GM18511 (cell line): ENCODE results near the gene NDUFA3.
A peak's percentile ranks its signal among the peaks of the same experiment; 100 is the strongest.
"Not testable (repeated sequence)": the region's sequence is repeated elsewhere in the genome, so short reads cannot be mapped to it uniquely, and the experiment has no call there.

Experiments used
- ATAC-seq: cut with Tn5 transposase; IDR thresholded peaks from one replicate; pipeline ENCODE4 v1.9.1; 2021; ENCODE audit warnings: mild to moderate bottlenecking, moderate library complexity; ENCODE audit not compliant: unreplicated experiment

NDUFA3 gene

DNA sequence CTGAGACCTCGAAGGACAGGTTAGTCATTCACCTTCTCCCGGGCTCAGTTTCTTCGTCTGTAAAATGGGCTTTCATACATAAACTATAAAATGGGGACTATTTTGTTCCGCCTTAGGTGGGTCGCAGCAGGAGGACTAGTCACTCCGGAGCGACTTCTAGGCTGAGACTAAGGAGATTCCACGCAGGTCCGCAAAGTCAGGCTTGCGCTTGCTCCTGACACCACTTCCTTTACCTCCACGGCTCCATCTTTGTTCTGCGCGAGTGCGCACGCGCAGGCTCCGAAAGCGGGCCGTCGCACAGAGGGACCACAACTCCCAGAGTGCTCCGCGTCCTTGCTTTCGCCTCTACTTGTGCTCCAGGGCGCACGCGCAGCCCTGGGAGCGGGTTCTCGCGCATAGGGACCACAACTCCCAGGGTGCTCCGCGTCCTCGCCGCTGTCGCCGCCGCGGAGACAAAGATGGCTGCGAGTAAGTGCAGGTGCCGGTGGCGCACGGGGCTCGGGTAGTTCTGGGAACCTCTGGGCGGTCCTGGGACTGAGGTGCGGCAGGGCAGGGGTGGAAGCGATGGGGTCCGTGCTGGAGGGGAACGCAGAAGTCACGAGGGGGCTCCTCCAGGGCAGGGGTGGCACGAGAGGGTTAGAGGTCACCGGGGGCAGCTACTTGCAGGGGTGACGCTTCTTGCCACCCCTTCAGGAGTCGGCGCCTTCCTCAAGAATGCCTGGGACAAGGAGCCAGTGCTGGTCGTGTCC is at the start of gene NDUFA3:
Gene NDUFA3 (plus strand): TSS at position 435 of the 749 bp plus-strand sequence. CDS start 24 bp downstream, at position 459.
- peak; percentile 95 for ATAC-seq

- ATAC-seq = no peak
These were observed 40.0 kb upstream of the NDUFA3 start for GRCh38 chr19:54062643-54063042.

- ATAC-seq = no peak
These were observed 39.1 kb upstream of the NDUFA3 start, which contains the start of gene VSTM1 for GRCh38 chr19:54063350-54064116. TSS of gene VSTM1 (minus strand) at chr19:54063897. CDS start at chr19:54063777, 120 bp downstream.

- ATAC-seq = no peak
These were observed 33.2 kb upstream of the NDUFA3 start for GRCh38 chr19:54069470-54069869.

DNA sequence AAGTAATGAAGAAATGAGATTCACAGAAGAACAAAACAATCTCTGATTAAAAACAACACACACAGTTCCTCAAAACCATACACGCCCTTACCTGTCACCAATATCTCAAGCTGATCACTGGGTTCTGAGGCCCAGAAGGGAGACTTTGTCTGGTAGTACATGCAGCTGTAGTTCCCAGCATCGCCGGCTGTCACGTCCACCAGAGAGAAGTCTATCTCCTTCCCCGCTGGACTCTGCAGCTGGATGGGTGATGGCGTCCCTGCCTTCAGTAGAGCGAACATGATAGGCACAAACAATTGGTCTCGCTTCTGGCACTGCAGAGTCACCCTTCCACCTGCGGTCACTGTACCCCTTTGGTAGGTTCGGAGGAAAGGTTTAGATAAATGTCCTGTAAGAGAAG is 28.8 kb upstream of the NDUFA3 start:
- ATAC-seq = no peak

DNA sequence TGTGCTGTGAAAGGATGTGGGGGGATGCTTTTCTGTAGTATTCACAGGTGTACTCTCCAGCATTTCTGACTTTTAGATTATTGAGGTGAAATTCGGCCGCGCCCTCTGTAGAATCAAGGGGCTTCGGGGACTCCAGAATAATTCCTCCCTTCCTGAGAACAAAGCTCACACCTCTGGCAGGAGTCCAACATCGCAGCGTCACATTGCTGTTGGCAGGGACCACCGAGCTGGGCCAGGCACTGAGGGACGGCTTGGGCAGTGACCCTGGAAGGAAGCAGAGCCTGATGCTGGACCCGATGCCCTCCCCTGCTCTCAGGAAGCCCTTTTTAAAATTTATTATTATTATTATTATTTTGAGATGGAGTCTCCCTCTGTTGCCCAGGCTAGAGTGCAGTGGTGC is 27.8 kb upstream of the NDUFA3 start:
- no peak for ATAC-seq

- no peak for ATAC-seq
These were observed 25.3 kb upstream of the NDUFA3 start for GRCh38 chr19:54077334-54077733.

DNA sequence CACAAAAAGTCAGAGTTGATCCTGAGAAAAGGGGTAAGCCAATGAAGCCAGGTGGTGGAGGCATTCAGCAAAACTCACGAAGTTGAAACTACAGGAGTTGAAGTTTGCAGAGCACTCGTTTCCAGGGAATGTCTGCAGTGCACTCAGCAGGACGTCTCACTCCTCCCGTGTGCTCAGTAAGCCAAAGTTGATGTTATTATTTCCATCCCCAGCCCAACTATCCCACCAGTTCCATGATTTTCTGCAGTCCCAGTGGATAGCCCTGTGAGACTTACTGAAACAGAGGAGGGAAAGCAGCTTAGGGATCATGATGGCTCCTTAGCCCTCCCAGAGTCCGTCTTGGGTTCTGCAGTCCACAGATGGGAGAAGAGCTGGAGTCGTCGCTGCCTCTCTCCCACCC is 21.6 kb upstream of the NDUFA3 start, which contains the start of gene TARM1:
Gene TARM1 (minus strand): TSS at position 334 of the 400 bp plus-strand sequence. CDS start 25 bp downstream, at position 309.
- ATAC-seq = no peak

GRCh38 chr19:54084410-54084809 is 18.2 kb upstream of the NDUFA3 start:
- ATAC-seq = no peak

DNA sequence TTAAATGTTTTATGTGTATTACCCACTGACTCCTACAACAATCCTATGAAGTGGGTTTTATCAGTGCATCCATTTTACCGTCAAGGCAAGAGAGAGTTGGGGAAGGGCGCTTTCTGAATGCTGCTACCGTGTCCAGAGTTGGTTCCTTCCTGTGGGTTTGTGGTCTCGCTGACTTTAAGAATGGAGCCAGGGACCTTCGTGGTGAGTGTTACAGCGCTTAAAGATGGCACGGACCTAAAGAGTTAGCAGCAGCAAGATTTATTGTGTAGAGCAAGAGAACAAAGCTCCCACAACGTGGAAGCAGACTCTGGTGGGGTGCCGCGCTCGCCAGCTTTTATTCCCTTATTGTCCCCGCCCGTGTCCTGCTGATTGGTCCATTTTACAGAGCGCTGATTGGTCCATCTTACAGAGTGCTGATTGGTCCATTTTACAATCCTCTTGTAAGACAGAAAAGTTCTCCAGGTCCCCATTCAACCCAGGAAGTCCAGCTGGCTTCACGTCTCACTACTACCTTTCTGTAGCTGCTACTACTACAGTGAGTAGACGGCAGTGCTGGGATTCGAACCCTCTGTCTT is 8.1 kb upstream of the NDUFA3 start:
- no peak for ATAC-seq

DNA sequence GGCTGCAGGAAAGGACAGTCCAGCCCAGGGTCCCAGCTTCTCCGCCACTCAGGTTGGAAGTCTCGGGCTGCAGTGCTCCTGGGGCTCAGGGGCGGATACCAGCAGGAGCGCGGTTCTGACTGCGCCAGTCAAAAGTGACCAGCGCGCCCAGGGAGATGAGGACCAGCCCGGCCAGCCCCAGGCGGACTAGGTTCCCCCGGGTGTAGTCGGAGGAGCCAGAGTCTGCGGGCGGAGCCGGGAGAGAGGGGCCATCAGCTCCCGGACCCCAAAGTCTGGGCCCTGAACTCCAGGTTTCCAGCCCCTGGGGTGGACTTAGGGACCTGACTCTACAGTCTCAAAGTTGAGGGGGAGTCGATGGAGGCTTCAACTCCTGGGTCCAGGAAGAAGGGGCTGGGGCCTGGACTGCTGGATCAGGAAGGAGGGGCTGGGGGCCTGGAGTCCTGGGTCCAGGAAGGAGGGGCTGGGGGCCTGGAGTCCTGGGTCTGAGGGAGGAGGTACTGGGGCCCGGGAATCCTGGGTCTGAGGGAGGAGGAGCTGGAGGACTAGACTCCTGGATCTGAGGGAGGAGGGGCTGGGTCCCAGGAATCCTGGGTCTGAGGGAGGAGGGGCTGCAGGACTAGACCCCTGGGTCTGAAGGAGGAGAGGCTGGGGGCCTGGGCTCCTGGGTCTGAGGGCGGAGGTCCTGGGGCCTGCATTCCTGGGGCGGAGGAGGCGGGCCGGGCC is 7.4 kb upstream of the NDUFA3 start:
- ATAC-seq = no peak

GRCh38 chr19:54095859-54096616 is 6.6 kb upstream of the NDUFA3 start:
- ATAC-seq = not testable (repeated sequence)

- ATAC-seq = no peak
These were observed 6.0 kb upstream of the NDUFA3 start for GRCh38 chr19:54096617-54097106.

DNA sequence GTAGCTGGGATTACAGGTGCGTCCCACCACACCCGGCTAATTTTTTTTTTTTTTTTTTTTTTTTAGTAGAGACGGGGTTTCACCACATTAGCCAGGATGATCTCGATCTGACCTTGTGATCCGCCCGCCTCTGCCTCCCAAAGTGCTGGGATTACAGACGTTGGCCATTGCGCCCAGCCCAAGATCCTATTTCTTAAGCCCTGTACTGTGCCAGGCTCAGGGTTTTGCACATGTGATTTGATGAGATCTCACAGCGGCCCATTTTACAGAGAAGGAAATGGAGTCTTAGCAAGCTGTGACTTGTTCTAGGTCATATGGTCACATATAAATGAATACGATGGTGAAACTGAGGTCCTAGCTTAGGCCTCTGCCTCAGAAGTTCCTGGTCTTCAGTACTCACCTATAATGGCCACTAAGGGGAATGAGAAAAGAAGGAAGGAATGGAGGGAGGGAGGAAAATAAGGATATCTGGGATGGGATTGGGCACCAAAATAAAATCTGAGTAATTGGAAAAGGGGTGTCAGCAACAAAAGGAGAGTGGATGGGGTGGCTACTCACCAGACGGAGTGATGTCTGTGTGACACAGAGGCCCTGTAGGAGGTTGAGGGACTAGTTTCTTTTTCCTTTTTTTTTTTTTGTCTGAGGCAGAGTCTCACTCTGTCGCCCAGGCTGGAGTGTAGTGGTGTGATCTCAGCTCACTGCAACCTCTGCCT is 3.3 kb upstream of the NDUFA3 start:
- no peak for ATAC-seq

- not testable (repeated sequence) for ATAC-seq
These were observed 2.8 kb upstream of the NDUFA3 start for GRCh38 chr19:54099903-54100255.

- ATAC-seq = no peak
These were observed 2.1 kb upstream of the NDUFA3 start, which contains the start of gene OSCAR for GRCh38 chr19:54100561-54100960. TSS of gene OSCAR (minus strand) at chr19:54100803. CDS start at chr19:54100792, 11 bp downstream.

GRCh38 chr19:54104998-54105715 is 2.5 kb downstream of the NDUFA3 start:
- ATAC-seq = no peak

- ATAC-seq = no peak
These were observed 3.1 kb downstream of the NDUFA3 start for GRCh38 chr19:54105796-54106195.

GRCh38 chr19:54106716-54107115 is 4.1 kb downstream of the NDUFA3 start:
- ATAC-seq = no peak
